ENCODE data around the gene TMEM200A.

Gene TMEM200A

GRCh38 chr6:130489514-130489913 lies 123.7 kb downstream of the TMEM200A start:
- H2AK5ac ChIP-seq (ENCODE audit: low read length): no peak overlapping the region
- no peak overlapping the region for H3K4ac ChIP-seq (ENCODE audit: low read depth, low read length)
- no peak overlapping the region for H3K18ac ChIP-seq (ENCODE audit: low read length)
- no peaks in the 10 kb centered on the region for H3K79me2 ChIP-seq (ENCODE audit: control insufficient read depth, insufficient read depth, low read length, poor library complexity)
- H3K4me1 ChIP-seq (ENCODE audit: control insufficient read depth in 1 of 2, insufficient read depth in 2 of 2, low read length in 2 of 2): no peaks in the 10 kb centered on the region
- no peak overlapping the region for H2BK12ac ChIP-seq (ENCODE audit: low read length)
- H4K12ac ChIP-seq (ENCODE audit: low read depth, low read length): no peak overlapping the region
- no peaks in the 10 kb centered on the region for H3K9me3 ChIP-seq (ENCODE audit: insufficient read depth, low read depth, low read length)
- no peak overlapping the region for H3K23ac ChIP-seq (ENCODE audit: low read length)
- no peak overlapping the region for H3K14ac ChIP-seq (ENCODE audit: low read length)
- H3K36me3 ChIP-seq (ENCODE audit: control insufficient read depth in 1 of 2, insufficient read depth in 2 of 2, low read length in 2 of 2): no peaks in the 10 kb centered on the region
- DNase-seq: peak; percentile 37 to 55
- no peak overlapping the region for H2BK120ac ChIP-seq (ENCODE audit: insufficient read depth, low read length, poor library complexity)
- H3K4me2 ChIP-seq (ENCODE audit: low read length): no peak overlapping the region
- H4K91ac ChIP-seq (ENCODE audit: low read depth, low read length): no peak overlapping the region
- no peak overlapping the region for H2AFZ ChIP-seq (ENCODE audit: insufficient read depth, low read length, poor library complexity)
- no peak overlapping the region for H2BK5ac ChIP-seq (ENCODE audit: low read depth, low read length, poor library complexity)
- no peak overlapping the region for H3K9ac ChIP-seq (ENCODE audit: low read length)
- H3K27ac ChIP-seq (ENCODE audit: low read depth, low read length): no peak overlapping the region
- no CpG with 5 or more reads among the region's 1 CpG for WGBS (ENCODE audit: extremely low coverage, insufficient coverage, insufficient read length)
- no peak overlapping the region for H4K8ac ChIP-seq (ENCODE audit: low read depth, low read length)
- no peak overlapping the region for H3K4me3 ChIP-seq (ENCODE audit: low read depth, low read length)
- H3K27me3 ChIP-seq (ENCODE audit: insufficient read depth, low read length): no peaks in the 10 kb centered on the region
- no peaks in the 10 kb centered on the region for H3K79me1 ChIP-seq (ENCODE audit: low read length)
